HCT116 (cell line): Measurements from ENCODE around the gene PML. TPM values are rescaled to one million over a fixed set of nuclear protein-coding genes. Genes with fewer than 3 reads are reported as not detected.

Source experiments
- ATAC-seq: fragments of 200-7000 bp; cut with Tn5 transposase; 2 replicates; pipeline ENCODE4 v1.9.1; 2020; ENCODE audit warnings: mild to moderate bottlenecking, moderate library complexity
- BruUV-seq: library from RNA; stranded (reverse); fragments of 400-500 nt; replicated peaks from 2 replicates; lab custom pipeline; 2021; lab: Mats Ljungman, UMichigan
- CTCF ChIA-PET: fragments of 300-600 bp; sonication (Branson Sonifier 250); formaldehyde crosslinking; loops from one replicate; lab custom pipeline; 2021; ENCODE audit warnings: antibody characterized with exemption; lab: Charles Lee
- POLR2A ChIA-PET: fragments of 300-600, 350-600 bp; sonication (Branson Sonifier 250); formaldehyde crosslinking; loops from one replicate; lab custom pipeline; 2021; ENCODE audit warnings: antibody characterized with exemption; lab: Charles Lee
- RAD21 ChIA-PET, 2 experiments: fragments of 300-600 bp; sonication (Branson Sonifier 250); formaldehyde crosslinking; loops; one replicate each; lab custom pipeline; 2023; ENCODE audit warnings: low total read pairs in 2 of 2; ENCODE audit not compliant: uncharacterized antibody in 2 of 2, unreplicated experiment in 2 of 2, low non-redundant PET in 1 of 2; lab: Charles Lee
- DNase-seq: peaks from one replicate; pipeline ENCODE4 v3.0.0-alpha.2; 2010; ENCODE audit warnings: low read depth, low spot score
- H2AFZ ChIP-seq: fragments of 200-600 bp; shearing (Covaris generic), sonication (generic); 2 replicates; pipeline ENCODE4 v1.6.1; 2017; ENCODE audit warnings: low read depth, mixed run types, mixed read lengths, antibody characterized with exemption, low read length; ENCODE audit not compliant: poor library complexity, severe bottlenecking
- H3K27ac ChIP-seq: 2 replicates; pipeline ENCODE4 v1.5.1; 2012; ENCODE audit warnings: low read depth, low read length
- H3K27me3 ChIP-seq: fragments of 200-600 bp; sonication (generic); 2 replicates; pipeline ENCODE4 v1.6.1; 2016; ENCODE audit warnings: mixed run types, low read length, mixed read lengths; ENCODE audit not compliant: insufficient read depth
- H3K36me3 ChIP-seq, 2 experiments: fragments of 200-500 bp in 1 of 2; fragments of 200-600 bp in 1 of 2; sonication (Bioruptor generic) in 1 of 2; sonication (generic) in 1 of 2; 2 replicates each; pipeline versions ENCODE4 v1.5.1 to v1.6.1; 2014 to 2016; ENCODE audit warnings: low read length in 2 of 2, inconsistent platforms in 1 of 2, mixed read lengths in 1 of 2, mixed run types in 1 of 2; ENCODE audit not compliant: insufficient read depth in 2 of 2, control insufficient read depth in 1 of 2
- H3K4me1 ChIP-seq, 2 experiments: fragments of 200-600 bp in 1 of 2; sonication (generic) in 1 of 2; 2 replicates each; pipeline versions ENCODE4 v1.5.1 to v1.6.1; 2012 to 2017; ENCODE audit warnings: low read length in 2 of 2, inconsistent platforms in 1 of 2, mild to moderate bottlenecking in 1 of 2, mixed read lengths in 1 of 2, mixed run types in 1 of 2, moderate library complexity in 1 of 2; ENCODE audit not compliant: insufficient read depth in 2 of 2, control insufficient read depth in 1 of 2
- H3K4me2 ChIP-seq: fragments of 200-600 bp; sonication (generic); 2 replicates; pipeline ENCODE4 v1.6.1; 2017; ENCODE audit warnings: mixed run types, low read length, mixed read lengths
- H3K4me3 ChIP-seq, 2 experiments: fragments of 200-600 bp in 1 of 2; sonication (generic) in 1 of 2; replicated peaks in 1 of 2; 2 replicates each; pipeline ENCODE4 v1.5.1; 2011 to 2016; ENCODE audit warnings: low read length in 2 of 2, control low read depth in 1 of 2, low read depth in 1 of 2, mild to moderate bottlenecking in 1 of 2, mixed read lengths in 1 of 2, mixed run types in 1 of 2
- H3K79me2 ChIP-seq: fragments of 200-600 bp; sonication (generic); 2 replicates; pipeline ENCODE4 v1.6.1; 2017; ENCODE audit warnings: mild to moderate bottlenecking, mixed run types, low read length, moderate library complexity, mixed read lengths; ENCODE audit not compliant: insufficient read depth
- H3K9ac ChIP-seq: fragments of 200-600 bp; sonication (generic); 2 replicates; pipeline ENCODE4 v1.6.1; 2016; ENCODE audit warnings: low read length, mixed read lengths
- H3K9me2 ChIP-seq: fragments of 200-600 bp; sonication (generic), shearing (Covaris generic); 2 replicates; pipeline ENCODE4 v1.6.1; 2017; ENCODE audit warnings: mixed run types, mild to moderate bottlenecking, moderate library complexity; ENCODE audit not compliant: insufficient read depth
- H3K9me3 ChIP-seq, 2 experiments: fragments of 200-500 bp in 1 of 2; fragments of 200-600 bp in 1 of 2; sonication (Bioruptor generic) in 1 of 2; sonication (generic) in 1 of 2; 2 replicates each; pipeline ENCODE4 v1.6.1; 2014 to 2017; ENCODE audit warnings: low read length in 2 of 2, mixed read lengths in 2 of 2, inconsistent platforms in 1 of 2, low read depth in 1 of 2, mild to moderate bottlenecking in 1 of 2, mixed run types in 1 of 2, moderate library complexity in 1 of 2; ENCODE audit not compliant: control insufficient read depth in 1 of 2, insufficient read depth in 1 of 2
- H4K20me1 ChIP-seq: fragments of 200-600 bp; sonication (generic), shearing (Covaris generic); 2 replicates; pipeline ENCODE4 v1.6.1; 2017; ENCODE audit warnings: mixed run types, mild to moderate bottlenecking, moderate library complexity; ENCODE audit not compliant: insufficient read depth
- CEBPB ChIP-seq: IDR thresholded peaks from 2 replicates; pipeline ENCODE4 v1.6.1; 2012; ENCODE audit warnings: low read depth
- EGR1 ChIP-seq: IDR thresholded peaks from 2 replicates; pipeline ENCODE4 v1.6.1; 2012; ENCODE audit warnings: low read depth
- EZH2 ChIP-seq: fragments of 200-600 bp; sonication (generic); IDR thresholded peaks from 2 replicates; pipeline ENCODE4 v1.6.1; 2017; ENCODE audit warnings: antibody characterized with exemption, mixed run types
- EZH2phosphoT487 ChIP-seq: fragments of 200-600 bp; IDR thresholded peaks from 2 replicates; pipeline ENCODE4 v1.6.1; 2018; ENCODE audit warnings: antibody characterized with exemption, borderline replicate concordance
- JUND ChIP-seq: IDR thresholded peaks from 2 replicates; pipeline ENCODE4 v1.6.1; 2012
- POLR2A ChIP-seq: IDR thresholded peaks from 2 replicates; pipeline ENCODE4 v1.7.0; 2011; ENCODE audit warnings: borderline replicate concordance; ENCODE audit not compliant: insufficient read depth, insufficient read length; ENCODE audit errors: extremely low read depth
- POLR2AphosphoS5 ChIP-seq: IDR thresholded peaks from 2 replicates; pipeline ENCODE4 v1.6.1; 2011; ENCODE audit warnings: mild to moderate bottlenecking, low read depth, low read length, moderate library complexity
- RAD21 ChIP-seq: IDR thresholded peaks from 2 replicates; pipeline ENCODE4 v1.6.1; 2012; ENCODE audit warnings: low read depth, mild to moderate bottlenecking
- SIN3A ChIP-seq: IDR thresholded peaks from 2 replicates; pipeline ENCODE4 v1.6.1; 2012; ENCODE audit warnings: low read depth
- SRF ChIP-seq: IDR thresholded peaks from 2 replicates; pipeline ENCODE4 v1.6.1; 2012; ENCODE audit warnings: low read depth
- YY1 ChIP-seq: IDR thresholded peaks from 2 replicates; pipeline ENCODE4 v1.6.1; 2011; ENCODE audit warnings: low read length, low read depth, moderate library complexity, mild to moderate bottlenecking; ENCODE audit not compliant: insufficient replicate concordance; ENCODE audit errors: extremely low read depth
- ZFX ChIP-seq: fragments of 450-650 bp; IDR thresholded peaks from 2 replicates; pipeline ENCODE4 v1.6.1; 2017
- ZNF274 ChIP-seq: fragments of 200-500 bp; sonication (Bioruptor generic); IDR thresholded peaks from 2 replicates; pipeline ENCODE4 v1.6.1; 2014; ENCODE audit warnings: mild to moderate bottlenecking, low read depth, low read length, inconsistent platforms
- intact Hi-C: fragments of 100-400 bp; cut with micrococcal nuclease; formaldehyde crosslinking; loops from 2 replicates; pipeline ENCODE4 v1.10.0; 2022
- total RNA-seq: library from RNA; stranded (reverse); gene quantifications from one replicate; pipeline ENCODE4 v1.2.1, GENCODE V29; 2021; ENCODE audit not compliant: unreplicated experiment
- TF ChIP-seq, protein P1 (sequence below): IDR thresholded peaks from 2 replicates; pipeline ENCODE4 v1.6.1; 2012
- TF ChIP-seq, protein P2 (sequence below), 3 experiments: fragments of 200-600 bp in 1 of 3; sonication (generic) in 1 of 3; IDR thresholded peaks in 2 of 3; conservative IDR thresholded peaks in 1 of 3; 2 replicates each; pipeline ENCODE4 v1.5.1; 2012 to 2017; ENCODE audit warnings: low read depth in 2 of 3, low read length in 2 of 3, antibody characterized with exemption in 1 of 3, borderline replicate concordance in 1 of 3, control low read depth in 1 of 3, mild to moderate bottlenecking in 1 of 3, mixed read lengths in 1 of 3, mixed run types in 1 of 3, moderate library complexity in 1 of 3; ENCODE audit not compliant: insufficient read depth in 1 of 3
- TF ChIP-seq, protein P3 (sequence below): IDR thresholded peaks from 2 replicates; pipeline ENCODE4 v1.6.1; 2012; ENCODE audit warnings: low read depth
- TF ChIP-seq, protein P4 (sequence below): IDR thresholded peaks from 2 replicates; pipeline ENCODE4 v1.6.1; 2011; ENCODE audit warnings: mild to moderate bottlenecking, low read length, moderate library complexity; ENCODE audit not compliant: insufficient replicate concordance; ENCODE audit errors: extremely low read depth

Gene PML
- total RNA-seq, 1 experiment from 2014 or later = 28.1 TPM

DNA sequence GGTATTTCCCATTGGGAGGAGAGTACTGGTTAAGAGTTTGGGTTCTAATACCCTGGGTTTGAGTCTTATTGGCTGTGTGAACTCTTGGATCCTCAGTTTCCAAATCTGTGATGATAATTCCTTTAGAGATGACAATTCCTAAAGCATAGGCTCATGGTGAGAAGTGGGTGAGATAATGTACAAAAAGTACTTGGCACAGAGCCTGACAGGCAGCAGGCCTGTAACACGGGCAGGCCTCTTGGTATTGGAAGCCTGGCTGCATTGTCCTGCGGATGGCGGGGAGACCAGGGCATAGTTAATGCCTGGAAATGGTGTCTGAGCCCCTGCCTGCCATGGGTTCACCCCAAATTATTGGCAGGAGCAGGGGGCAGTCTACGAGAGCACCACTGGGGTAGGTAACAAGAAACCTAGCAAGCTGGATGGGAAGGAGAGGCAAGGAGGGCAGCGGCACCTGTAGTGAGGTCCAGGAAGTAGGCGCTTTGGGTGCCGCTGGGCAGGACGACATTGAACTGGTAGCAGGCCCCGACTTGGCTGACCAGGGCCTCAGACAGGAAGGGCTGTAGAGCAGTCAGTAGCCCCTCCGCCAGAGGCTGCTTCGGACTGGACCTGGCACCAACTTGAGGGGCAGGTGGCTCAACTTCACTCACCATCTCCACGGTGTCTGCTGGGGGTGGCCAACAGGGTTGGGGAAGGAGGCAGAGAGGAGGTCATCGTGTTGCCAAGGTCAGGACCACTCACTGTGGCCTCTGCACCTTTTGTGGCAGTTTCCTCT lies 10.1 kb upstream of the PML start:
- Histone ChIP-seq H3K4me1 (peaks cover 28 to 50% of the 10 kb centered on the region in 2 experiments), H4K20me1 (no peaks in the 10 kb centered on the region), H3K9me2 (no peaks in the 10 kb centered on the region), H3K9me3 (no peaks in the 10 kb centered on the region), H3K79me2 (no peaks in the 10 kb centered on the region), H2AFZ (no peak overlapping the region), H3K36me3 (no peaks in the 10 kb centered on the region), H3K4me3 (no peak overlapping the region), H3K4me2 (no peak overlapping the region), H3K27me3 (no peaks in the 10 kb centered on the region), H3K27ac (peak overlapping the region; percentile 52; the same call in 1 of the 2 replicates), H3K9ac (no peak overlapping the region)
- no peak for TF ChIP-seq RAD21
- no peak for TF ChIP-seq EZH2phosphoT487
- TF ChIP-seq YY1 = no peak
- TF ChIP-seq EGR1 = no peak
- TF ChIP-seq POLR2A = no peak
- TF ChIP-seq, protein P1, sequence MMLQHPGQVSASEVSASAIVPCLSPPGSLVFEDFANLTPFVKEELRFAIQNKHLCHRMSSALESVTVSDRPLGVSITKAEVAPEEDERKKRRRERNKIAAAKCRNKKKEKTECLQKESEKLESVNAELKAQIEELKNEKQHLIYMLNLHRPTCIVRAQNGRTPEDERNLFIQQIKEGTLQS = no peak
- TF ChIP-seq, protein P2, sequence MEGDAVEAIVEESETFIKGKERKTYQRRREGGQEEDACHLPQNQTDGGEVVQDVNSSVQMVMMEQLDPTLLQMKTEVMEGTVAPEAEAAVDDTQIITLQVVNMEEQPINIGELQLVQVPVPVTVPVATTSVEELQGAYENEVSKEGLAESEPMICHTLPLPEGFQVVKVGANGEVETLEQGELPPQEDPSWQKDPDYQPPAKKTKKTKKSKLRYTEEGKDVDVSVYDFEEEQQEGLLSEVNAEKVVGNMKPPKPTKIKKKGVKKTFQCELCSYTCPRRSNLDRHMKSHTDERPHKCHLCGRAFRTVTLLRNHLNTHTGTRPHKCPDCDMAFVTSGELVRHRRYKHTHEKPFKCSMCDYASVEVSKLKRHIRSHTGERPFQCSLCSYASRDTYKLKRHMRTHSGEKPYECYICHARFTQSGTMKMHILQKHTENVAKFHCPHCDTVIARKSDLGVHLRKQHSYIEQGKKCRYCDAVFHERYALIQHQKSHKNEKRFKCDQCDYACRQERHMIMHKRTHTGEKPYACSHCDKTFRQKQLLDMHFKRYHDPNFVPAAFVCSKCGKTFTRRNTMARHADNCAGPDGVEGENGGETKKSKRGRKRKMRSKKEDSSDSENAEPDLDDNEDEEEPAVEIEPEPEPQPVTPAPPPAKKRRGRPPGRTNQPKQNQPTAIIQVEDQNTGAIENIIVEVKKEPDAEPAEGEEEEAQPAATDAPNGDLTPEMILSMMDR (IDR thresholded peaks at IDR 0.05 in 2 of 3, conservative IDR thresholded peaks at IDR 0.05 in 1 of 3; ENCODE audit: borderline replicate concordance in 1 of 3, insufficient read depth in 1 of 3, low read depth in 2 of 3, low read length in 2 of 3) = no peak
- no peak for TF ChIP-seq SRF
- TF ChIP-seq ZNF274 = no peak
- no peak for TF ChIP-seq JUND
- TF ChIP-seq SIN3A = no peak
- TF ChIP-seq, protein P3, sequence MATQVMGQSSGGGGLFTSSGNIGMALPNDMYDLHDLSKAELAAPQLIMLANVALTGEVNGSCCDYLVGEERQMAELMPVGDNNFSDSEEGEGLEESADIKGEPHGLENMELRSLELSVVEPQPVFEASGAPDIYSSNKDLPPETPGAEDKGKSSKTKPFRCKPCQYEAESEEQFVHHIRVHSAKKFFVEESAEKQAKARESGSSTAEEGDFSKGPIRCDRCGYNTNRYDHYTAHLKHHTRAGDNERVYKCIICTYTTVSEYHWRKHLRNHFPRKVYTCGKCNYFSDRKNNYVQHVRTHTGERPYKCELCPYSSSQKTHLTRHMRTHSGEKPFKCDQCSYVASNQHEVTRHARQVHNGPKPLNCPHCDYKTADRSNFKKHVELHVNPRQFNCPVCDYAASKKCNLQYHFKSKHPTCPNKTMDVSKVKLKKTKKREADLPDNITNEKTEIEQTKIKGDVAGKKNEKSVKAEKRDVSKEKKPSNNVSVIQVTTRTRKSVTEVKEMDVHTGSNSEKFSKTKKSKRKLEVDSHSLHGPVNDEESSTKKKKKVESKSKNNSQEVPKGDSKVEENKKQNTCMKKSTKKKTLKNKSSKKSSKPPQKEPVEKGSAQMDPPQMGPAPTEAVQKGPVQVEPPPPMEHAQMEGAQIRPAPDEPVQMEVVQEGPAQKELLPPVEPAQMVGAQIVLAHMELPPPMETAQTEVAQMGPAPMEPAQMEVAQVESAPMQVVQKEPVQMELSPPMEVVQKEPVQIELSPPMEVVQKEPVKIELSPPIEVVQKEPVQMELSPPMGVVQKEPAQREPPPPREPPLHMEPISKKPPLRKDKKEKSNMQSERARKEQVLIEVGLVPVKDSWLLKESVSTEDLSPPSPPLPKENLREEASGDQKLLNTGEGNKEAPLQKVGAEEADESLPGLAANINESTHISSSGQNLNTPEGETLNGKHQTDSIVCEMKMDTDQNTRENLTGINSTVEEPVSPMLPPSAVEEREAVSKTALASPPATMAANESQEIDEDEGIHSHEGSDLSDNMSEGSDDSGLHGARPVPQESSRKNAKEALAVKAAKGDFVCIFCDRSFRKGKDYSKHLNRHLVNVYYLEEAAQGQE = no peak
- no peak for TF ChIP-seq POLR2AphosphoS5
- TF ChIP-seq, protein P4, sequence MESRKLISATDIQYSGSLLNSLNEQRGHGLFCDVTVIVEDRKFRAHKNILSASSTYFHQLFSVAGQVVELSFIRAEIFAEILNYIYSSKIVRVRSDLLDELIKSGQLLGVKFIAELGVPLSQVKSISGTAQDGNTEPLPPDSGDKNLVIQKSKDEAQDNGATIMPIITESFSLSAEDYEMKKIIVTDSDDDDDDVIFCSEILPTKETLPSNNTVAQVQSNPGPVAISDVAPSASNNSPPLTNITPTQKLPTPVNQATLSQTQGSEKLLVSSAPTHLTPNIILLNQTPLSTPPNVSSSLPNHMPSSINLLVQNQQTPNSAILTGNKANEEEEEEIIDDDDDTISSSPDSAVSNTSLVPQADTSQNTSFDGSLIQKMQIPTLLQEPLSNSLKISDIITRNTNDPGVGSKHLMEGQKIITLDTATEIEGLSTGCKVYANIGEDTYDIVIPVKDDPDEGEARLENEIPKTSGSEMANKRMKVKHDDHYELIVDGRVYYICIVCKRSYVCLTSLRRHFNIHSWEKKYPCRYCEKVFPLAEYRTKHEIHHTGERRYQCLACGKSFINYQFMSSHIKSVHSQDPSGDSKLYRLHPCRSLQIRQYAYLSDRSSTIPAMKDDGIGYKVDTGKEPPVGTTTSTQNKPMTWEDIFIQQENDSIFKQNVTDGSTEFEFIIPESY = no peak
- no peak for TF ChIP-seq EZH2
- TF ChIP-seq ZFX = no peak
- no peak for TF ChIP-seq CEBPB
- DNase-seq = no peak
- RAD21 ChIA-PET = no interaction called here
- no TSS peak for BruUV-seq
- intact Hi-C loops = no loop called here
- POLR2A ChIA-PET = interaction anchor here (1.8 kb wide), 1 partner anchor 10 kb away, joined by 7 read pairs; the partner anchor contains the start of gene PML
- ATAC-seq = no peak
- CTCF ChIA-PET = interaction anchor here (1.6 to 3.2 kb wide), 2 partner anchors 11 to 52 kb away, joined by 4 to 14 read pairs; no protein-coding TSS in a partner anchor
